Smooth muscle cell (in vitro differentiated cells): ENCODE measurements around the gene GPR15LG. TPM values are rescaled to one million over a fixed set of nuclear protein-coding genes. Genes with fewer than 3 reads are reported as not detected.

Experiments used
- DNase-seq: peaks from one replicate; lab custom pipeline; 2025; ENCODE audit not compliant: unreplicated experiment; lab: John Stamatoyannopoulos, UW
- H2AFZ ChIP-seq: fragments of 200-600 bp; sonication (generic); 2 replicates; pipeline ENCODE4 v1.6.0; 2016; ENCODE audit warnings: antibody characterized with exemption, low read depth, mild to moderate bottlenecking
- H3F3A ChIP-seq: fragments of 200-600 bp; sonication (generic); 2 replicates; pipeline ENCODE4 v1.6.0; 2017; ENCODE audit warnings: antibody characterized with exemption, low read depth
- H3K27ac ChIP-seq: fragments of 200-600 bp; sonication (generic); 2 replicates; pipeline ENCODE4 v1.5.1; 2016; ENCODE audit warnings: low read depth, mild to moderate bottlenecking
- H3K27me3 ChIP-seq: fragments of 200-600 bp; sonication (generic); 2 replicates; pipeline ENCODE4 v1.6.1; 2016; ENCODE audit warnings: low read depth, mild to moderate bottlenecking
- H3K36me3 ChIP-seq: fragments of 200-600 bp; sonication (generic); 2 replicates; pipeline ENCODE4 v1.5.1; 2016; ENCODE audit warnings: low read depth
- H3K4me1 ChIP-seq: fragments of 200-600 bp; sonication (generic); 2 replicates; pipeline ENCODE4 v1.5.1; 2016; ENCODE audit warnings: low read depth
- H3K4me2 ChIP-seq: fragments of 200-600 bp; sonication (generic); 2 replicates; pipeline ENCODE4 v1.6.0; 2016; ENCODE audit warnings: mild to moderate bottlenecking
- H3K4me3 ChIP-seq: fragments of 200-600 bp; sonication (generic); 2 replicates; pipeline ENCODE4 v1.5.1; 2016; ENCODE audit warnings: mild to moderate bottlenecking
- H3K79me2 ChIP-seq: fragments of 200-600 bp; sonication (generic); 2 replicates; pipeline ENCODE4 v1.6.0; 2016; ENCODE audit warnings: low read depth, mild to moderate bottlenecking
- H3K9ac ChIP-seq: fragments of 200-600 bp; sonication (generic); 2 replicates; pipeline ENCODE4 v1.6.0; 2016; ENCODE audit warnings: low read depth
- H3K9me3 ChIP-seq: fragments of 200-600 bp; sonication (generic); replicated peaks from 2 replicates; pipeline ENCODE4 v1.5.1; 2016; ENCODE audit warnings: low read depth
- H4K20me1 ChIP-seq: fragments of 200-600 bp; sonication (generic); 2 replicates; pipeline ENCODE4 v1.6.0; 2016; ENCODE audit warnings: low read depth
- CTCF ChIP-seq: fragments of 200-600 bp; sonication (generic); IDR thresholded peaks from 2 replicates; pipeline ENCODE4 v1.5.1; 2017; ENCODE audit warnings: borderline replicate concordance, mild to moderate bottlenecking, antibody characterized with exemption; ENCODE audit not compliant: insufficient read depth, poor library complexity, severe bottlenecking
- WGBS: methylation state at CpG from one replicate; pipeline ENCODE4 v1.1.7; 2016; ENCODE audit warnings: low lambda C conversion rate; 5-methylcytosine and 5-hydroxymethylcytosine counted together
- polyA plus RNA-seq: library from polyadenylated mRNA; unstranded; fragments of >200 nt; fragmentation: Nextera tagmentation; extraction: Ambion mirVana; gene quantifications from 2 replicates; pipeline ENCODE4 v1.2.1, GENCODE V29; 2016
- total RNA-seq: library from RNA; depleted of rRNA; stranded (reverse); fragments of >200 nt; gene quantifications from 2 replicates; pipeline ENCODE4 v1.2.3, GENCODE V29; 2014

GPR15LG gene
- total and polyA plus RNA-seq, 2 experiments from 2014 or later = 0.49 to 1.6 TPM

- Histone ChIP-seq H3K9ac (no peak overlapping the region), H3K27me3 (no peaks in the 10 kb centered on the region), H3K79me2 (no peaks in the 10 kb centered on the region), H3K4me2 (no peak overlapping the region), H3K9me3 (no peaks in the 10 kb centered on the region), H3K4me1 (no peaks in the 10 kb centered on the region), H3K27ac (no peak overlapping the region), H4K20me1 (no peaks in the 10 kb centered on the region), H3F3A (no peaks in the 10 kb centered on the region), H3K36me3 (no peaks in the 10 kb centered on the region), H3K4me3 (no peak overlapping the region), H2AFZ (no peak overlapping the region)
- no peak for DNase-seq
- no peak for TF ChIP-seq CTCF
- WGBS = 78% methylated on average over 4 of the region's 4 CpGs
Observed at GRCh38 chr10:84176351-84176750, 2.8 kb downstream of the GPR15LG start.

- no peak for TF ChIP-seq CTCF
- H3K4me1 ChIP-seq = no peaks in the 10 kb centered on the region
- no peak overlapping the region for H3K4me2 ChIP-seq
- no peak overlapping the region for H3K27ac ChIP-seq
- H3K36me3 ChIP-seq = no peaks in the 10 kb centered on the region
- no peak overlapping the region for H3K9ac ChIP-seq
- H4K20me1 ChIP-seq = no peaks in the 10 kb centered on the region
- no peak for DNase-seq
- no peaks in the 10 kb centered on the region for H3K9me3 ChIP-seq
- H3F3A ChIP-seq = no peaks in the 10 kb centered on the region
- no peak overlapping the region for H3K4me3 ChIP-seq
- H3K27me3 ChIP-seq = no peaks in the 10 kb centered on the region
- no peaks in the 10 kb centered on the region for H3K79me2 ChIP-seq
- 94% methylated on average over 4 of the region's 4 CpGs for WGBS
- H2AFZ ChIP-seq = no peak overlapping the region
Observed at GRCh38 chr10:84176836-84177474, 3.4 kb downstream of the GPR15LG start.

DNA sequence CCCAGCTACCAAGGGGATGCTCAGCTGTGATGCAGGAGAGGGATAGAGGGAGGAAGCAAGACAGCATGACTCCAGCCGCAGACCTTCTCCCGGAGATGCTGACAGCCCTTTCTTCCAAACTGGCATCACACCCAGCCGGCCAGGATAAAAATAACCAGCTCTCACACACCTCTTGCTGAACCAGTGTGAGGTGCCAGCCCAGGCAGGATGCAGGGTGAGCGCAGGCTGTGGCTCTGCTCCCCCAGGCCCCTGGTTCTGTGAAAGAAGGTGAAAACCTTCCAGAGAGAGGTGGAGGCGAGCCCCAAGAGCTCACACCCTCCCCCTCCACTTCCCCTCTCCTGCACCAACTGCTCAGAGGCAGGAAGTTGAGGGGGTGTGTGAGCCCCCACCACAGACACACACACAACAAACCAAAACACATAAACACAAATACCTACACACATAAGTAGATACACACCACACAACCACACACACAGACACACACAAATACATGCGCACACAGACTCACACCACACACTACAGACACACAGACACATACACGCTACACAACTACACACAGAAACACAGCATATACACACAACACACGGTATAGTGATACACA lies 4.0 kb downstream of the GPR15LG start:
- no peak overlapping the region for H3K27ac ChIP-seq
- no peak overlapping the region for H3K4me3 ChIP-seq
- no peaks in the 10 kb centered on the region for H3K36me3 ChIP-seq
- no peaks in the 10 kb centered on the region for H3F3A ChIP-seq
- H4K20me1 ChIP-seq = no peaks in the 10 kb centered on the region
- no peaks in the 10 kb centered on the region for H3K79me2 ChIP-seq
- no peak overlapping the region for H3K9ac ChIP-seq
- no peak for DNase-seq
- H3K9me3 ChIP-seq = no peaks in the 10 kb centered on the region
- H3K4me2 ChIP-seq = no peak overlapping the region
- 94% methylated on average over 8 of the region's 8 CpGs for WGBS
- no peak overlapping the region for H2AFZ ChIP-seq
- no peaks in the 10 kb centered on the region for H3K4me1 ChIP-seq
- no peaks in the 10 kb centered on the region for H3K27me3 ChIP-seq
- no peak for TF ChIP-seq CTCF

GRCh38 chr10:84178160-84178609 lies 4.6 kb downstream of the GPR15LG start:
- no peaks in the 10 kb centered on the region for H3K79me2 ChIP-seq
- no peaks in the 10 kb centered on the region for H3K4me1 ChIP-seq
- no peak overlapping the region for H3K27ac ChIP-seq
- WGBS = 94% methylated on average over 3 of the region's 3 CpGs
- no peaks in the 10 kb centered on the region for H3K9me3 ChIP-seq
- no peak overlapping the region for H2AFZ ChIP-seq
- no peak overlapping the region for H3K4me3 ChIP-seq
- no peaks in the 10 kb centered on the region for H3K27me3 ChIP-seq
- no peak for DNase-seq
- no peaks in the 10 kb centered on the region for H3K36me3 ChIP-seq
- H3F3A ChIP-seq = no peaks in the 10 kb centered on the region
- H4K20me1 ChIP-seq = no peaks in the 10 kb centered on the region
- no peak overlapping the region for H3K4me2 ChIP-seq
- no peak overlapping the region for H3K9ac ChIP-seq
- TF ChIP-seq CTCF = no peak
